Measurements from ENCODE around the gene C9orf72.

DNA sequence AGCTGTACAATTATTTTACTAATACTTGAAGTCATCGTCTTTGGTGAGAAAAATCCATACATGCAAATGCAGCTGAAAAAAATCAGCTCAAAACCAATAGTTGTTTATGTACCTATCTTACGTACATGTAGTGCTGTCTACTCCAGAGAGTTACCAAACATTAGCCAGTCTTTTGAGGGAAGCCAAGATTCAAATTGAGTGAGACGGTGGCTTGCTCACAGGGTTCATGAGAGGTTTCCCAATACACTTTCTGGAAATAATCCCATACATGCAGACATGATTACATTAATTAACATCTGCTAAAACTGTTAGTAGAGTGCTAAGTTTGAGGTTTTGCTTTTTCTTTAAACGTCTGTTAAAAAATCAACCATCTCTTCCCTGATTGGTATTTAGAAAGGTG, 2.3 kb downstream of the C9orf72 start:
- TF ChIP-seq POLR2A (IDR thresholded peaks at IDR 0.05): no peak
- TF ChIP-seq, protein P1, sequence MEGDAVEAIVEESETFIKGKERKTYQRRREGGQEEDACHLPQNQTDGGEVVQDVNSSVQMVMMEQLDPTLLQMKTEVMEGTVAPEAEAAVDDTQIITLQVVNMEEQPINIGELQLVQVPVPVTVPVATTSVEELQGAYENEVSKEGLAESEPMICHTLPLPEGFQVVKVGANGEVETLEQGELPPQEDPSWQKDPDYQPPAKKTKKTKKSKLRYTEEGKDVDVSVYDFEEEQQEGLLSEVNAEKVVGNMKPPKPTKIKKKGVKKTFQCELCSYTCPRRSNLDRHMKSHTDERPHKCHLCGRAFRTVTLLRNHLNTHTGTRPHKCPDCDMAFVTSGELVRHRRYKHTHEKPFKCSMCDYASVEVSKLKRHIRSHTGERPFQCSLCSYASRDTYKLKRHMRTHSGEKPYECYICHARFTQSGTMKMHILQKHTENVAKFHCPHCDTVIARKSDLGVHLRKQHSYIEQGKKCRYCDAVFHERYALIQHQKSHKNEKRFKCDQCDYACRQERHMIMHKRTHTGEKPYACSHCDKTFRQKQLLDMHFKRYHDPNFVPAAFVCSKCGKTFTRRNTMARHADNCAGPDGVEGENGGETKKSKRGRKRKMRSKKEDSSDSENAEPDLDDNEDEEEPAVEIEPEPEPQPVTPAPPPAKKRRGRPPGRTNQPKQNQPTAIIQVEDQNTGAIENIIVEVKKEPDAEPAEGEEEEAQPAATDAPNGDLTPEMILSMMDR (IDR thresholded peaks at IDR 0.05): no peak
